ENCODE data around the gene CIZ1. TPM values are rescaled to one million over a fixed set of nuclear protein-coding genes. Genes with fewer than 3 reads are reported as not detected.

The CIZ1 gene
- total and polyA plus RNA-seq, 9 of the 15 experiments (the other 6 are each of a cell fraction or from before 2014, with no cell fraction given) = 6.6 to 329 (median 87.8) TPM

- TF ChIP-seq, protein P1, sequence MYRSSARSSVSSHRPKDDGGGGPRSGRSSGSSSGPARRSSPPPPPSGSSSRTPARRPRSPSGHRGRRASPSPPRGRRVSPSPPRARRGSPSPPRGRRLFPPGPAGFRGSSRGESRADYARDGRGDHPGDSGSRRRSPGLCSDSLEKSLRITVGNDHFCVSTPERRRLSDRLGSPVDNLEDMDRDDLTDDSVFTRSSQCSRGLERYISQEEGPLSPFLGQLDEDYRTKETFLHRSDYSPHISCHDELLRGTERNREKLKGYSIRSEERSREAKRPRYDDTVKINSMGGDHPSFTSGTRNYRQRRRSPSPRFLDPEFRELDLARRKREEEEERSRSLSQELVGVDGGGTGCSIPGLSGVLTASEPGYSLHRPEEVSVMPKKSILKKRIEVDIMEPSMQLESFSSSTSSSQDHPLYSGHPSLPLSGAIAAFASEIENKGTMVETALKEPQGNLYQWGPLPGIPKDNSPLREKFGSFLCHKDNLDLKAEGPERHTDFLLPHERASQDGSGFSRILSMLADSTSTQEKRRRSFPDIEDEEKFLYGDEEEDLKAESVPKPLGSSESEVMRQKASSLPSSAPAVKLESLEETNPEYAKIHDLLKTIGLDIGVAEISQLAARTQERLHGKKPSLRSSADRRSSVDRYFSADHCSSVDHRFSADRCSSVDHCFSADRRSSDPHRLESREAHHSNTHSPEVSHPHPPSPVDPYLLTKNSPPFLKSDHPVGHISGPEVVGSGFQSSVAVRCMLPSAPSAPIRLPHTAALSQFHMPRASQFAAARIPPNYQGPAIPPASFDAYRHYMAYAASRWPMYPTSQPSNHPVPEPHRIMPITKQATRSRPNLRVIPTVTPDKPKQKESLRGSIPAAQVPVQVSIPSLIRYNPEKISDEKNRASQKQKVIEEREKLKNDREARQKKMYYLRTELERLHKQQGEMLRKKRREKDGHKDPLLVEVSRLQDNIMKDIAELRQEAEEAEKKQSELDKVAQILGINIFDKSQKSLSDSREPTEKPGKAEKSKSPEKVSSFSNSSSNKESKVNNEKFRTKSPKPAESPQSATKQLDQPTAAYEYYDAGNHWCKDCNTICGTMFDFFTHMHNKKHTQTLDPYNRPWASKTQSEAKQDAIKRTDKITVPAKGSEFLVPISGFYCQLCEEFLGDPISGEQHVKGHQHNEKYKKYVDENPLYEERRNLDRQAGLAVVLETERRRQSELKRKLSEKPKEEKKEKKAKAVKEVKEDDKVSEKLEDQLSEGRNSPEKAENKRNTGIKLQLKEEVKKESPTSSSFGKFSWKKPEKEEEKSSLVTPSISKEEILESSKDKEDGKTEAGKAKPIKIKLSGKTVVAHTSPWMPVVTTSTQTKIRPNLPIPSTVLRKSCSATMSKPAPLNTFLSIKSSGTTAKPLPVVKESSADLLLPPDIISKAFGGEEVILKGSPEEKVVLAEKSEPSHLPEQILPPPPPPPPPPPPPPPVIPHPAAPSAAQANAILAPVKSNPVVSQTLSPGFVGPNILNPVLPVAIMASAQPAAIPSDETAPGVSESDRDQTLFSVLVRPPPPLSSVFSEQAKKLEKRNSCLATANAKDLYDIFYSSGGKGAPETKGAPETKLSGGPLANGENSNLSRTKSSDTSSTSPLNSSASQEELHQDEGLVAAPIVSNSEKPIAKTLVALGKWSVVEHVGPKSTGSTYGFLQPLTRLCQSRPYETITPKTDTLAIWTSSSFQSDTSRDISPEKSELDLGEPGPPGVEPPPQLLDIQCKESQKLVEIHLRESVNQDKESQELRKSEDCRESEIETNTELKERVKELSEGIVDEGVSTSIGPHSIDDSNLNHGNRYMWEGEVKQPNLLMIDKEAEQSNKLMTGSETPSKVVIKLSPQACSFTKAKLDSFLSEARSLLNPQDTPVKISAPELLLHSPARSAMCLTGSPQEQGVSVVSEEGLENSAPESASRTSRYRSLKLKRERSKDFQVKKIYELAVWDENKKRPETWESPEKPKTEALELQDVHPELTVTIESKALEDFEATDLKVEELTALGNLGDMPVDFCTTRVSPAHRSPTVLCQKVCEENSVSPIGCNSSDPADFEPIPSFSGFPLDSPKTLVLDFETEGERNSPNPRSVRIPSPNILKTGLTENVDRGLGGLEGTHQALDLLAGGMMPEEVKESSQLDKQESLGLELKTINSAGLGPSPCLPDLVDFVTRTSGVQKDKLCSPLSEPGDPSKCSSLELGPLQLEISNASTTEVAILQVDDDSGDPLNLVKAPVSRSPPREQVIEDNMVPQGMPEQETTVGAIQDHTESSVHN (IDR thresholded peaks at IDR 0.05; ENCODE audit: borderline replicate concordance in 1 of 2, low read depth in 1 of 2) = no peak
- TF ChIP-seq FOXK1 (CRISPR knock-in tag; IDR thresholded peaks at IDR 0.05; ENCODE audit: borderline replicate concordance) = no peak
- peak in 1 of 2 experiments; percentile 46; a peak in 2 of 4 replicates for TF ChIP-seq RAD21 (CRISPR knock-in tag; conservative IDR thresholded peaks at IDR 0.05 in 1 of 2, IDR thresholded peaks at IDR 0.05 in 1 of 2)
- TF ChIP-seq, protein P2, sequence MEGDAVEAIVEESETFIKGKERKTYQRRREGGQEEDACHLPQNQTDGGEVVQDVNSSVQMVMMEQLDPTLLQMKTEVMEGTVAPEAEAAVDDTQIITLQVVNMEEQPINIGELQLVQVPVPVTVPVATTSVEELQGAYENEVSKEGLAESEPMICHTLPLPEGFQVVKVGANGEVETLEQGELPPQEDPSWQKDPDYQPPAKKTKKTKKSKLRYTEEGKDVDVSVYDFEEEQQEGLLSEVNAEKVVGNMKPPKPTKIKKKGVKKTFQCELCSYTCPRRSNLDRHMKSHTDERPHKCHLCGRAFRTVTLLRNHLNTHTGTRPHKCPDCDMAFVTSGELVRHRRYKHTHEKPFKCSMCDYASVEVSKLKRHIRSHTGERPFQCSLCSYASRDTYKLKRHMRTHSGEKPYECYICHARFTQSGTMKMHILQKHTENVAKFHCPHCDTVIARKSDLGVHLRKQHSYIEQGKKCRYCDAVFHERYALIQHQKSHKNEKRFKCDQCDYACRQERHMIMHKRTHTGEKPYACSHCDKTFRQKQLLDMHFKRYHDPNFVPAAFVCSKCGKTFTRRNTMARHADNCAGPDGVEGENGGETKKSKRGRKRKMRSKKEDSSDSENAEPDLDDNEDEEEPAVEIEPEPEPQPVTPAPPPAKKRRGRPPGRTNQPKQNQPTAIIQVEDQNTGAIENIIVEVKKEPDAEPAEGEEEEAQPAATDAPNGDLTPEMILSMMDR (IDR thresholded peaks at IDR 0.05 in 2 of 3, conservative IDR thresholded peaks at IDR 0.05 in 1 of 3; ENCODE audit: insufficient read depth in 2 of 3, low read depth in 1 of 3, low read length in 3 of 3) = peak; percentile 52 to 69 (median 55)
- TF ChIP-seq, protein P3, sequence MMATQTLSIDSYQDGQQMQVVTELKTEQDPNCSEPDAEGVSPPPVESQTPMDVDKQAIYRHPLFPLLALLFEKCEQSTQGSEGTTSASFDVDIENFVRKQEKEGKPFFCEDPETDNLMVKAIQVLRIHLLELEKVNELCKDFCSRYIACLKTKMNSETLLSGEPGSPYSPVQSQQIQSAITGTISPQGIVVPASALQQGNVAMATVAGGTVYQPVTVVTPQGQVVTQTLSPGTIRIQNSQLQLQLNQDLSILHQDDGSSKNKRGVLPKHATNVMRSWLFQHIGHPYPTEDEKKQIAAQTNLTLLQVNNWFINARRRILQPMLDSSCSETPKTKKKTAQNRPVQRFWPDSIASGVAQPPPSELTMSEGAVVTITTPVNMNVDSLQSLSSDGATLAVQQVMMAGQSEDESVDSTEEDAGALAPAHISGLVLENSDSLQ (IDR thresholded peaks at IDR 0.05) = no peak
- no peak for TF ChIP-seq ZNF75A (CRISPR knock-in tag; IDR thresholded peaks at IDR 0.05)
- no peak for TF ChIP-seq THRAP3 (IDR thresholded peaks at IDR 0.05; ENCODE audit: borderline replicate concordance)
- no peak for TF ChIP-seq HDGF (IDR thresholded peaks at IDR 0.05)
- TF ChIP-seq PYGO2 (tag; IDR thresholded peaks at IDR 0.05) = no peak
- TF ChIP-seq HNRNPLL (IDR thresholded peaks at IDR 0.05; ENCODE audit: low read depth, low read length, poor library complexity, severe bottlenecking) = no peak
- TF ChIP-seq, protein P4, sequence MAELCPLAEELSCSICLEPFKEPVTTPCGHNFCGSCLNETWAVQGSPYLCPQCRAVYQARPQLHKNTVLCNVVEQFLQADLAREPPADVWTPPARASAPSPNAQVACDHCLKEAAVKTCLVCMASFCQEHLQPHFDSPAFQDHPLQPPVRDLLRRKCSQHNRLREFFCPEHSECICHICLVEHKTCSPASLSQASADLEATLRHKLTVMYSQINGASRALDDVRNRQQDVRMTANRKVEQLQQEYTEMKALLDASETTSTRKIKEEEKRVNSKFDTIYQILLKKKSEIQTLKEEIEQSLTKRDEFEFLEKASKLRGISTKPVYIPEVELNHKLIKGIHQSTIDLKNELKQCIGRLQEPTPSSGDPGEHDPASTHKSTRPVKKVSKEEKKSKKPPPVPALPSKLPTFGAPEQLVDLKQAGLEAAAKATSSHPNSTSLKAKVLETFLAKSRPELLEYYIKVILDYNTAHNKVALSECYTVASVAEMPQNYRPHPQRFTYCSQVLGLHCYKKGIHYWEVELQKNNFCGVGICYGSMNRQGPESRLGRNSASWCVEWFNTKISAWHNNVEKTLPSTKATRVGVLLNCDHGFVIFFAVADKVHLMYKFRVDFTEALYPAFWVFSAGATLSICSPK (IDR thresholded peaks at IDR 0.05; ENCODE audit: borderline replicate concordance) = no peak
- TF ChIP-seq NCOA2 (IDR thresholded peaks at IDR 0.05; ENCODE audit: partially characterized antibody in 2 of 2) = no peak
- TF ChIP-seq U2AF2 (optimal IDR thresholded peaks at IDR 0.05; ENCODE audit: low read depth, low read length) = no peak
Observed at GRCh38 chr9:128205296-128205944, 14.0 kb upstream of the CIZ1 start (continued).

Measured in K562 (cell line).